COLO829 (cell line): Measurements from ENCODE around the gene SLC10A2.
"Not testable (repeated sequence)": the region's sequence is repeated elsewhere in the genome, so short reads cannot be mapped to it uniquely, and the experiment has no call there.

Source experiments
- DNase-seq: peaks from one replicate; pipeline ENCODE4 v3.0.0; 2012; ENCODE audit warnings: low spot score

SLC10A2 gene

GRCh38 chr13:103066079-103066780 lies at the start of gene SLC10A2:
TSS of gene SLC10A2 (minus strand) at chr13:103066417. CDS start at chr13:103066249, 168 bp downstream.
- no peak for DNase-seq

GRCh38 chr13:103107580-103107979 lies 41.4 kb upstream of the SLC10A2 start:
- no peak for DNase-seq

- DNase-seq = no peak
Measured at GRCh38 chr13:103104340-103104739, 38.1 kb upstream of the SLC10A2 start.

GRCh38 chr13:103103456-103103855 lies 37.2 kb upstream of the SLC10A2 start:
- DNase-seq = not testable (repeated sequence)

GRCh38 chr13:103102482-103102881 lies 36.3 kb upstream of the SLC10A2 start:
- no peak for DNase-seq

GRCh38 chr13:103101901-103102300 lies 35.7 kb upstream of the SLC10A2 start:
- DNase-seq = no peak

GRCh38 chr13:103101500-103101899 lies 35.3 kb upstream of the SLC10A2 start:
- no peak for DNase-seq

GRCh38 chr13:103100830-103101229 lies 34.6 kb upstream of the SLC10A2 start:
- no peak for DNase-seq

GRCh38 chr13:103099722-103100293 lies 33.6 kb upstream of the SLC10A2 start:
- no peak for DNase-seq

GRCh38 chr13:103098535-103098934 lies 32.3 kb upstream of the SLC10A2 start:
- DNase-seq = no peak

GRCh38 chr13:103097366-103097928 lies 31.2 kb upstream of the SLC10A2 start:
- no peak for DNase-seq

- not testable (repeated sequence) for DNase-seq
Measured at GRCh38 chr13:103093649-103094048, 27.4 kb upstream of the SLC10A2 start.

GRCh38 chr13:103087275-103087674 lies 21.1 kb upstream of the SLC10A2 start:
- no peak for DNase-seq

GRCh38 chr13:103081435-103081834 lies 15.2 kb upstream of the SLC10A2 start:
- DNase-seq = no peak

GRCh38 chr13:103078158-103078557 lies 11.9 kb upstream of the SLC10A2 start:
- no peak for DNase-seq

- no peak for DNase-seq
Measured at GRCh38 chr13:103068836-103069235, 2.6 kb upstream of the SLC10A2 start.

GRCh38 chr13:103067751-103068555 lies 1.7 kb upstream of the SLC10A2 start:
- no peak for DNase-seq

GRCh38 chr13:103066781-103067345 lies 646 bp upstream of the SLC10A2 start:
- DNase-seq = no peak

- DNase-seq = no peak
Measured at GRCh38 chr13:103063376-103063775, 2.8 kb downstream of the SLC10A2 start.

GRCh38 chr13:103062079-103062478 lies 4.1 kb downstream of the SLC10A2 start:
- no peak for DNase-seq

- no peak for DNase-seq
Measured at GRCh38 chr13:103056008-103056407, 10.2 kb downstream of the SLC10A2 start.

GRCh38 chr13:103055166-103055565 lies 11.1 kb downstream of the SLC10A2 start:
- DNase-seq = no peak
